H1 (cell line): Measurements from ENCODE around the gene ARHGAP26. TPM values are rescaled to one million over a fixed set of nuclear protein-coding genes. Genes with fewer than 3 reads are reported as not detected.

ENCODE experiments used
- CTCF ChIA-PET: fragments of 300-600 bp; sonication (Branson Sonifier 250); formaldehyde crosslinking; loops from one replicate; lab custom pipeline; 2021; ENCODE audit not compliant: partially characterized antibody; lab: Charles Lee
- POLR2A ChIA-PET: fragments of 300-600 bp; sonication (Branson Sonifier 250); formaldehyde crosslinking; loops from one replicate; lab custom pipeline; 2021; ENCODE audit warnings: inconsistent platforms; ENCODE audit not compliant: partially characterized antibody; lab: Charles Lee
- DNase-seq, 2 experiments: peaks; one replicate each; pipeline versions ENCODE4 v3.0.0 to v3.0.0-alpha.2; 2010 to 2022; ENCODE audit warnings: low spot score in 2 of 2, low read depth in 1 of 2, mixed read lengths in 1 of 2
- FAIRE-seq: peaks from 2 replicates; lab custom pipeline; 2011; peaks lifted over from hg19 to GRCh38; lab: Jason Lieb, UNC
- H2AFZ ChIP-seq: 2 replicates; pipeline ENCODE4 v1.8.1; 2012; ENCODE audit warnings: low read length, inconsistent platforms
- H2AK5ac ChIP-seq: 2 replicates; pipeline ENCODE4 v1.6.1; 2013; ENCODE audit warnings: low read depth, low read length
- H2BK120ac ChIP-seq: replicated peaks from 2 replicates; pipeline ENCODE3; 2013; ENCODE audit warnings: low read depth, low read length, inconsistent platforms
- H2BK12ac ChIP-seq: 2 replicates; pipeline ENCODE4 v1.6.1; 2013; ENCODE audit warnings: low read depth, low read length
- H2BK15ac ChIP-seq: 2 replicates; pipeline ENCODE4 v1.6.1; 2013; ENCODE audit warnings: low read length
- H2BK20ac ChIP-seq: 2 replicates; pipeline ENCODE4 v1.6.1; 2013; ENCODE audit warnings: low read length
- H2BK5ac ChIP-seq: 2 replicates; pipeline ENCODE4 v1.6.1; 2013; ENCODE audit warnings: low read depth, low read length
- H3K14ac ChIP-seq: 2 replicates; pipeline ENCODE4 v1.6.1; 2013; ENCODE audit warnings: inconsistent platforms; ENCODE audit not compliant: insufficient read length
- H3K18ac ChIP-seq: 2 replicates; pipeline ENCODE4 v1.6.1; 2013; ENCODE audit warnings: low read length; ENCODE audit errors: extremely low read depth
- H3K23ac ChIP-seq: 2 replicates; pipeline ENCODE4 v1.6.1; 2013; ENCODE audit warnings: inconsistent platforms; ENCODE audit not compliant: insufficient read length
- H3K23me2 ChIP-seq: 2 replicates; pipeline ENCODE4 v1.6.1; 2013; ENCODE audit warnings: low read depth, low read length
- H3K27ac ChIP-seq: 2 replicates; pipeline ENCODE4 v1.6.1; 2011; ENCODE audit warnings: low read depth, low read length, inconsistent platforms
- H3K27me3 ChIP-seq, 4 experiments: replicated peaks in 1 of 4; 1 replicate in 1 of 4; 2 replicates in 3 of 4; pipeline versions ENCODE4 v1.6.1 to v1.8.1; 2011 to 2013; ENCODE audit warnings: low read length in 3 of 4, mild to moderate bottlenecking in 3 of 4, inconsistent platforms in 2 of 4, mixed read lengths in 2 of 4, moderate library complexity in 1 of 4; ENCODE audit not compliant: control insufficient read depth in 3 of 4, insufficient read depth in 3 of 4; ENCODE audit errors: extremely low read depth in 1 of 4
- H3K36me3 ChIP-seq, 4 experiments: 2 replicates each; pipeline versions ENCODE4 v1.6.1 to v1.8.1; 2011 to 2013; ENCODE audit warnings: mild to moderate bottlenecking in 4 of 4, low read length in 3 of 4, moderate library complexity in 2 of 4, control low read depth in 1 of 4, inconsistent platforms in 1 of 4; ENCODE audit not compliant: insufficient read depth in 4 of 4, control insufficient read depth in 2 of 4
- H3K4ac ChIP-seq: replicated peaks from 2 replicates; pipeline ENCODE3; 2013; ENCODE audit warnings: low read length, low read depth, mixed read lengths, inconsistent platforms; ENCODE audit not compliant: insufficient read length
- H3K4me1 ChIP-seq, 4 experiments: replicated peaks in 1 of 4; 1 replicate in 1 of 4; 2 replicates in 3 of 4; pipeline versions ENCODE4 v1.6.1 to v1.8.1; 2011 to 2013; ENCODE audit warnings: low read length in 3 of 4, inconsistent platforms in 2 of 4, mixed read lengths in 1 of 4; ENCODE audit not compliant: insufficient read depth in 4 of 4, control insufficient read depth in 3 of 4
- H3K4me2 ChIP-seq, 2 experiments: 2 replicates each; pipeline versions ENCODE4 v1.6.1 to v1.8.1; 2011 to 2013; ENCODE audit warnings: low read depth in 2 of 2, low read length in 2 of 2, control low read depth in 1 of 2, inconsistent platforms in 1 of 2, mild to moderate bottlenecking in 1 of 2; ENCODE audit not compliant: insufficient read depth in 1 of 2
- H3K4me3 ChIP-seq, 4 experiments: fragments of 200-600, 300-600 bp in 1 of 4; sonication (generic), shearing (Covaris generic), sonication (Bioruptor Twin) in 1 of 4; 2 replicates each; pipeline versions ENCODE4 v1.5.1 to v1.8.1; 2011 to 2016; ENCODE audit warnings: low read length in 4 of 4, low read depth in 3 of 4, control low read depth in 2 of 4, inconsistent platforms in 2 of 4, mild to moderate bottlenecking in 2 of 4, mixed read lengths in 1 of 4, moderate library complexity in 1 of 4; ENCODE audit not compliant: insufficient read depth in 2 of 4; ENCODE audit errors: extremely low read depth in 1 of 4
- H3K56ac ChIP-seq: replicated peaks from 2 replicates; pipeline ENCODE3; 2013; ENCODE audit warnings: low read depth, mild to moderate bottlenecking, mixed read lengths, low read length, inconsistent platforms; ENCODE audit not compliant: insufficient read length
- H3K79me1 ChIP-seq: 2 replicates; pipeline ENCODE4 v1.6.1; 2013; ENCODE audit warnings: low read depth, low read length, control low read depth
- H3K79me2 ChIP-seq, 2 experiments: 2 replicates each; pipeline versions ENCODE4 v1.6.1 to v1.8.1; 2012 to 2013; ENCODE audit warnings: low read length in 2 of 2, mild to moderate bottlenecking in 2 of 2, inconsistent platforms in 1 of 2; ENCODE audit not compliant: insufficient read depth in 2 of 2, control insufficient read depth in 1 of 2
- H3K9ac ChIP-seq, 4 experiments: replicated peaks in 1 of 4; 1 replicate in 1 of 4; 2 replicates in 3 of 4; pipeline versions ENCODE4 v1.6.1 to v1.8.1; 2011 to 2013; ENCODE audit warnings: low read depth in 3 of 4, low read length in 3 of 4, control low read depth in 2 of 4, mild to moderate bottlenecking in 2 of 4, moderate library complexity in 2 of 4, inconsistent platforms in 1 of 4; ENCODE audit errors: extremely low read depth in 1 of 4
- H3K9me3 ChIP-seq, 2 experiments: 2 replicates each; pipeline versions ENCODE4 v1.6.1 to v1.8.1; 2012 to 2013; ENCODE audit warnings: mild to moderate bottlenecking in 2 of 2, moderate library complexity in 2 of 2, control low read depth in 1 of 2, inconsistent platforms in 1 of 2, low read depth in 1 of 2, low read length in 1 of 2, mixed read lengths in 1 of 2; ENCODE audit not compliant: insufficient read depth in 2 of 2
- H4K20me1 ChIP-seq, 2 experiments: replicated peaks in 1 of 2; 2 replicates each; pipeline versions ENCODE3 to v1.8.1; 2011 to 2013; ENCODE audit warnings: inconsistent platforms in 2 of 2, low read length in 2 of 2, mild to moderate bottlenecking in 1 of 2; ENCODE audit not compliant: insufficient read depth in 2 of 2, control insufficient read depth in 1 of 2
- H4K5ac ChIP-seq: 2 replicates; pipeline ENCODE4 v1.6.1; 2013; ENCODE audit warnings: low read length, low read depth, mixed read lengths, inconsistent platforms; ENCODE audit not compliant: insufficient read length
- H4K8ac ChIP-seq: 2 replicates; pipeline ENCODE4 v1.8.0; 2013; ENCODE audit warnings: mild to moderate bottlenecking, moderate library complexity, low read length, inconsistent platforms; ENCODE audit not compliant: insufficient read depth; ENCODE audit errors: extremely low read depth
- H4K91ac ChIP-seq: replicated peaks from 2 replicates; pipeline ENCODE3; 2013; ENCODE audit warnings: low read length, mixed read lengths, inconsistent platforms; ENCODE audit not compliant: insufficient read length
- BACH1 ChIP-seq: IDR thresholded peaks from 2 replicates; pipeline ENCODE4 v1.6.1; 2012; ENCODE audit warnings: low read length, improper control_type of control experiment
- HDAC2 ChIP-seq, 2 experiments: fragments of 300-600 bp in 1 of 2; sonication (generic) in 1 of 2; IDR thresholded peaks; 2 replicates each; pipeline ENCODE4 v1.6.1; 2011 to 2012; ENCODE audit warnings: low read depth in 2 of 2, low read length in 2 of 2, mild to moderate bottlenecking in 2 of 2, moderate library complexity in 2 of 2, borderline replicate concordance in 1 of 2, inconsistent platforms in 1 of 2
- TBP ChIP-seq: IDR thresholded peaks from 2 replicates; pipeline ENCODE4 v1.6.1; 2011; ENCODE audit warnings: low read depth, low read length, improper control_type of control experiment
- WGBS, 2 experiments: shearing (Covaris generic) in 1 of 2; methylation state at CpG; one replicate each; pipeline versions ENCODE4 v1.1.6 to v1.1.7; 2013 to 2015; ENCODE audit warnings: low lambda C conversion rate in 2 of 2, mixed read lengths in 2 of 2, inconsistent platforms in 1 of 2, low coverage in 1 of 2, missing lambda C conversion rate in 1 of 2; ENCODE audit not compliant: insufficient replicate concordance in 2 of 2, insufficient coverage in 1 of 2, insufficient read length in 1 of 2; ENCODE audit errors: extremely low coverage in 1 of 2, missing lambda C conversion rate in 1 of 2; 5-methylcytosine and 5-hydroxymethylcytosine counted together
- polyA plus RNA-seq, 7 experiments: library from polyadenylated mRNA; depleted of rRNA in 3 of 7; stranded (reverse) in 5 of 7; unstranded in 2 of 7; fragments of >200 nt in 5 of 7; fragments of 200-250 nt in 2 of 7; gene quantifications; 1 replicate in 5 of 7; 2 replicates in 1 of 7; 4 replicates in 1 of 7; pipeline versions ENCODE4 v1.2.1 to v1.2.3, GENCODE V29; 2011 to 2013; ENCODE audit warnings: missing spikeins in 2 of 7, mixed read lengths in 2 of 7
- total RNA-seq: library from RNA; stranded (reverse); fragmentation: NEBNext Ultra II Directional; extraction: Animal tissue kit (Norgen Biotek cat#: 25700); gene quantifications from 2 replicates; pipeline ENCODE4 v1.2.1, GENCODE V29; 2021

ARHGAP26 gene
- total and polyA plus RNA-seq, 2 of the 8 experiments (the other 6 are each of a cell fraction or from before 2014, with no cell fraction given): 7.1 to 24.8 TPM

GRCh38 chr5:143004361-143005145 lies 234.4 kb downstream of the ARHGAP26 start:
- H2AFZ ChIP-seq: no peak overlapping the region
- peaks cover 0 to 3% (median 1%) of the 10 kb centered on the region in 4 experiments; a peak in 3 of 7 replicates for H3K4me1 ChIP-seq
- no peak overlapping the region for H3K18ac ChIP-seq
- H2BK20ac ChIP-seq: no peak overlapping the region
- H2BK15ac ChIP-seq: no peak overlapping the region
- H3K4me2 ChIP-seq: no peak overlapping the region
- H3K9ac ChIP-seq: no peak overlapping the region
- no peaks in the 10 kb centered on the region for H4K20me1 ChIP-seq
- DNase-seq: no peak
- no peak overlapping the region for H2BK12ac ChIP-seq
- no peak overlapping the region for H3K27ac ChIP-seq
- no peak overlapping the region for H4K8ac ChIP-seq
- TF ChIP-seq HDAC2 (IDR thresholded peaks at IDR 0.05; ENCODE audit: borderline replicate concordance in 1 of 2, low read depth in 2 of 2, low read length in 2 of 2) (no peak), BACH1 (no peak), TBP (no peak)
- no peak overlapping the region for H4K91ac ChIP-seq
- no peaks in the 10 kb centered on the region for H3K23me2 ChIP-seq
- no peaks in the 10 kb centered on the region for H3K9me3 ChIP-seq
- H3K36me3 ChIP-seq: no peaks in the 10 kb centered on the region
- CTCF ChIA-PET: interaction anchor here (0.5 to 2.5 kb wide), 10 partner anchors 19 to 726 kb away, joined by 3 to 8 read pairs (median 4); partner anchors contain the start of gene NR3C1
- H3K4ac ChIP-seq: no peak overlapping the region
- H2BK120ac ChIP-seq: no peak overlapping the region
- H4K5ac ChIP-seq: no peak overlapping the region
- no peak for FAIRE-seq
- H3K79me1 ChIP-seq: no peaks in the 10 kb centered on the region
- WGBS, 2 experiments: 71% methylated on average over 4 of the region's 4 CpGs; no CpG with 5 or more reads in 1 of the 2 experiments
- no peaks in the 10 kb centered on the region for H3K27me3 ChIP-seq
- H3K56ac ChIP-seq: no peak overlapping the region
- H2BK5ac ChIP-seq: no peak overlapping the region
- H3K23ac ChIP-seq: no peak overlapping the region
- no peak overlapping the region for H3K4me3 ChIP-seq
- no peaks in the 10 kb centered on the region for H3K79me2 ChIP-seq
- POLR2A ChIA-PET: interaction anchor here (1.3 kb wide), 1 partner anchor 9 kb away, joined by 4 read pairs; no protein-coding TSS in a partner anchor
- H2AK5ac ChIP-seq: no peak overlapping the region
- no peak overlapping the region for H3K14ac ChIP-seq
